Uterus (tissue), 4 donors: ENCODE results near the gene FBXL19. TPM values are rescaled to one million over a fixed set of nuclear protein-coding genes. Genes with fewer than 3 reads are reported as not detected.

Experiments
- DNase-seq, 2 donors: peaks; one replicate each; pipeline ENCODE4 v3.0.0-alpha.2; 2019 to 2020
- H3K27ac ChIP-seq, 2 donors: fragments of 200-600 bp; sonication (generic); 1 replicate in 1 of 2; 2 replicates in 1 of 2; pipeline ENCODE4 v1.5.1; 2016 to 2018
- H3K27me3 ChIP-seq, 2 donors: fragments of 200-600 bp; sonication (generic); one replicate each; pipeline ENCODE4 v1.5.1; 2018 to 2019; ENCODE audit warnings: control low read depth in 1 of 2
- H3K36me3 ChIP-seq, 2 donors: fragments of 200-600 bp; sonication (generic); one replicate each; pipeline ENCODE4 v1.5.1; 2019; ENCODE audit warnings: control low read depth in 1 of 2
- H3K4me1 ChIP-seq, 2 donors: fragments of 200-600 bp; sonication (generic); one replicate each; pipeline ENCODE4 v1.5.1; 2018 to 2019; ENCODE audit warnings: control low read depth in 1 of 2
- H3K4me3 ChIP-seq, 2 donors: fragments of 200-600 bp; sonication (generic); 1 replicate in 1 of 2; 2 replicates in 1 of 2; pipeline ENCODE4 v1.5.1; 2018 to 2019; ENCODE audit warnings: mild to moderate bottlenecking in 1 of 2
- H3K9me3 ChIP-seq, 2 donors: fragments of 200-600 bp; sonication (generic); one replicate each; pipeline ENCODE4 v1.5.1; 2019; ENCODE audit warnings: control low read depth in 1 of 2
- CTCF ChIP-seq, 4 experiments: fragments of 200-600 bp in 2 of 4; fragments of 450-650 bp in 2 of 4; sonication (generic) in 2 of 4; IDR thresholded peaks; one replicate each; pipeline ENCODE4 v1.5.1; 2016 to 2019; ENCODE audit warnings: antibody characterized with exemption in 4 of 4, mild to moderate bottlenecking in 2 of 4, moderate library complexity in 1 of 4
- POLR2A ChIP-seq, 2 donors: fragments of 450-650 bp; IDR thresholded peaks; one replicate each; pipeline ENCODE4 v1.6.1; 2016; ENCODE audit warnings: antibody characterized with exemption in 2 of 2, mild to moderate bottlenecking in 1 of 2, moderate library complexity in 1 of 2
- intact Hi-C: fragments of 100-400 bp; cut with DNase I; formaldehyde crosslinking; loops from one replicate; pipeline ENCODE4 v1.15.1; 2023; ENCODE audit warnings: low total_unique reads
- total RNA-seq, 4 donors: library from RNA; depleted of rRNA in 3 of 4; stranded (reverse); fragments of >200 nt in 3 of 4; gene quantifications; one replicate each; pipeline versions ENCODE4 v1.1.0 to v1.2.4, GENCODE V29; 2014 to 2023
- donor health status: DM: yes; HTN: yes; CAD: no.

Gene FBXL19
- total RNA-seq, 4 donors from 2014 or later = 3.8 to 25.4 (median 19.0) TPM

- intact Hi-C loops = no loop called here
- no peaks in the 10 kb centered on the region for H3K36me3 ChIP-seq
- no peaks in the 10 kb centered on the region for H3K9me3 ChIP-seq
- H3K4me3 ChIP-seq = no peak overlapping the region
- no peak for DNase-seq
- no peak for TF ChIP-seq POLR2A (IDR thresholded peaks at IDR 0.05)
- TF ChIP-seq CTCF (IDR thresholded peaks at IDR 0.05) = no peak
- H3K27me3 ChIP-seq = no peaks in the 10 kb centered on the region
- no peak overlapping the region for H3K27ac ChIP-seq
- peaks cover under 1 to 5% of the 10 kb centered on the region in 2 donors for H3K4me1 ChIP-seq
Measured at GRCh38 chr16:30963925-30964511, 40.6 kb downstream of the FBXL19 start.

- TF ChIP-seq POLR2A (IDR thresholded peaks at IDR 0.05) = no peak
- TF ChIP-seq CTCF (IDR thresholded peaks at IDR 0.05) = no peak
- intact Hi-C loops = no loop called here
- H3K36me3 ChIP-seq = no peaks in the 10 kb centered on the region
Measured at GRCh38 chr16:30964574-30965226, 41.3 kb downstream of the FBXL19 start.

GRCh38 chr16:30965436-30965835 lies 42.1 kb downstream of the FBXL19 start:
- intact Hi-C loops = no loop called here
- TF ChIP-seq CTCF (IDR thresholded peaks at IDR 0.05) (no peak), POLR2A (IDR thresholded peaks at IDR 0.05) (no peak)

More at GRCh38 chr16:30964574-30965226, 41.3 kb downstream of the FBXL19 start:
- no peaks in the 10 kb centered on the region for H3K9me3 ChIP-seq
- no peak overlapping the region for H3K27ac ChIP-seq
- no peaks in the 10 kb centered on the region for H3K4me1 ChIP-seq
- no peaks in the 10 kb centered on the region for H3K27me3 ChIP-seq
- no peak for DNase-seq
- H3K4me3 ChIP-seq = no peak overlapping the region

GRCh38 chr16:30966033-30966619 lies 42.8 kb downstream of the FBXL19 start:
- Histone ChIP-seq H3K27me3 (no peaks in the 10 kb centered on the region), H3K4me1 (no peaks in the 10 kb centered on the region), H3K36me3 (no peaks in the 10 kb centered on the region), H3K9me3 (no peaks in the 10 kb centered on the region), H3K27ac (no peak overlapping the region), H3K4me3 (no peak overlapping the region)
- TF ChIP-seq POLR2A (IDR thresholded peaks at IDR 0.05) (no peak), CTCF (IDR thresholded peaks at IDR 0.05) (no peak)
- DNase-seq = no peak
- intact Hi-C loops = no loop called here

More at GRCh38 chr16:30965436-30965835, 42.1 kb downstream of the FBXL19 start:
- H3K27me3 ChIP-seq = no peaks in the 10 kb centered on the region
- DNase-seq = no peak
- H3K27ac ChIP-seq = no peak overlapping the region
- H3K4me3 ChIP-seq = no peak overlapping the region
- no peaks in the 10 kb centered on the region for H3K36me3 ChIP-seq
- H3K9me3 ChIP-seq = no peaks in the 10 kb centered on the region
- no peaks in the 10 kb centered on the region for H3K4me1 ChIP-seq

- TF ChIP-seq POLR2A (IDR thresholded peaks at IDR 0.05) (no peak), CTCF (IDR thresholded peaks at IDR 0.05) (no peak)
- Histone ChIP-seq H3K27ac (no peak overlapping the region), H3K4me3 (no peak overlapping the region), H3K27me3 (no peaks in the 10 kb centered on the region), H3K4me1 (no peaks in the 10 kb centered on the region), H3K36me3 (no peaks in the 10 kb centered on the region), H3K9me3 (no peaks in the 10 kb centered on the region)
- DNase-seq = no peak
- intact Hi-C loops = no loop called here
Measured at GRCh38 chr16:30967795-30968194, 44.4 kb downstream of the FBXL19 start.
